ENCODE data around the gene TNRC6C.
"Not testable (repeated sequence)": the region's sequence is repeated elsewhere in the genome, so short reads cannot be mapped to it uniquely, and the experiment has no call there.

Gene TNRC6C

DNA sequence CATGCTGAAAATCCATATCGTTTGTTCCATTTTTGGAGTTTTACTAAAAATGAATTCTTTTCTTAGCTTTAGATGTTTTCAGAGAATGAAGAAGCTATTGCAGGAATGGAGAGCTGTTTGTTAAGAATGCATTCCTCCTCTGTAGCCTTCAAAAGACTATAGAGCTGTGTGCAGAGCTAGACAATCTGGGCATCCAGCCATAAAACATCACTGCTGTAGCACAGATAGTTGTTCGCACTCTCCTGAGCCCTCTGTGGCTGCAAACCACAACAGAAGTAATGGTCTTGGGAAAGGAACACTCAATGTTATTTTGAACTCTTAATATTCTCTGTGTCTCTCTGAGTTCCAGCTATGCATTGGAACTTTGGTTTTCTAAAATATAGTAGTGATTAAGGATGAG, 4.9 kb downstream of the TNRC6C start:
- DNase-seq = peak in 1 of 2 experiments; percentile 58

DNA sequence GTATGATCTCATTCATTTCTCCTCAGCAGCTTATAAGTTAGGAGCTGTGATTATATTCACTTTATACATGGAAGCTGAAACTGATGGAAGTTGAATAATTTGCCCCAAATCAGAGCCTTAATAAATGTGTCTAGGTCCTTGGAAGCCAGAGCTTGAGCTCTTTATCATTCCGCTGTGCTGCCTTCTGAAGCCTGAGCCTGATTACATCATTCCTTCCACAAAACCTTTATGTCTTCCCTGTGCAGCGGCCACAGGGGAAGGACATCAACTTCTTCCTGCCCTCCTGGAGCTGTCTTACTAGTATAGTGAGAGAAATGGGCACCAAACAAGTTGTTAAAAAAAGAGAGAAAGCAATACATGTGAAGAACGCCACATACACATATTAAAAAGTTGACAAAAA, 6.8 kb downstream of the TNRC6C start:
- DNase-seq = no peak

DNA sequence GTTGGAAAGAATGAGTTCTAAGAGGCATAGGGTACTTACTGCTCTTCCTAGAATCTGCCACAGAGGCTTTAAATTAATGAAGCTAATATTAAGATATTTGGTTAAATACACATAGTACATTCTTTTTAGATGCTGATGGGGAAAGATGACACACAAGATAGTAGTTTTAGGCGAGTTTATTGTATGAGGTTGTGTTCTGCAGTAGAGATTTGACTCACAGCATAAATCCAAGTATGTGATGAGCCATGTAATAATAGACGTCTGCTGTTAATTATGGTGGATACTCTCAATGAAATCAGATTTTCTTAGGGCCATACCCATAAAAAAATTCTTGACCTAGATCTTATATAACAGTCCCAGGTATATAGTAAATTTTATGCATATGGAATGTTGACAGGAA, 8.0 kb downstream of the TNRC6C start:
- no peak for DNase-seq

DNA sequence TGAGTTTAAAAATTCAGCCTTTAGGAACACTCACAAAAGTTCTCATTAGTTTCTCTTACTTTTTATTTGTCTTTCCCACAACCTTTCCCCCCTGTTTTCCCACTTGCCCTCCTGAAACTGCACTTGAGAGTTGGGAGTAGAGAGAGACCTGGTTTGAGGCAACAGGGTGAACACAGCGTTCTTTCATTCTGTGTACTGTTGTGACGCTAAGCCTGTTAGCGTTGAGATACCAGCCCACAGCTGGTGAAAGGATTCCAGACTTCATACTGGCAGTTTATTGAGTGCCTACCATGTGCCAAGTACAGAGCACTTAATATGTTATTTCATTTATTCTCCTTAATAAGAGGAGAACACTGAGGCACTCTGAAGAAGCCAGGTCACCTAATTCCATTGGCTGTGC, 10.3 kb downstream of the TNRC6C start:
- no peak for DNase-seq

DNA sequence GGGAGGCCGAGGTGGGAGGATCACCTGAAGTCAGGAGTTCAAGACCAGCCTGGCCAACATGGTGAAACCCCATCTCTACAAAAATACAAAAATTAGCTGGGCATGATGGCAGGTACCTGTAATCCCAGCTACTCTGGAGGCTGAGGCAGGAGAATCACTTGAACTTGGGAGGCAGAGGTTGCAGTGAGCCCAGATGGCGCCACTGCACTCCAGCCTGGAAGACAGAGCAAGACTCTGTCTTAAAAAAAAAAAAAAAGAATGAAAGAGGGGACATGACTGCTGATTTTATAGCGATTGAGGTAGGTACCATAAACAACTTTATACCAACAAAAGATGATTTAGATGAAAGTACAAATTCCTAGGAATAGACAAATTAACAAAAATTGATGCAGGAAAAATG, 13.8 kb downstream of the TNRC6C start:
- not testable (repeated sequence) for DNase-seq

DNA sequence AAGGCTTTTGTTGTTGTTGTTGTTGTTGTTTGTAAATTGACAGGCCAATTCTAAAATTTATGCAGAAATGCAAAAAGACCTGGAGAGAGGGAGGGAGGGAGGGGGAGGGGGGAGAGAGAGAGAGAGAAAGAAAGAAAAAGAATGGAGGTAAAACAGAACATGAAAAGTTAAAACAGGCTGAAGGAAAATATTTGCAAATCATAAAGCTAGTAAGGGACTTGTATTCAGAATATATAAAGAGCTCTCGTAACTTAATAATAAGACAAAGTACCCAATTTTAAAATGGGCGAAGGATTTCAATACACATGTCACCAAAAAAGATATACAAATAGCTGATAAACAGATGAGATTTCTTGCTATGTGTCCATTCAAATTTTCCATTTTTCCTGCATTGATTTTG, 15.4 kb downstream of the TNRC6C start:
- no peak for DNase-seq

DNA sequence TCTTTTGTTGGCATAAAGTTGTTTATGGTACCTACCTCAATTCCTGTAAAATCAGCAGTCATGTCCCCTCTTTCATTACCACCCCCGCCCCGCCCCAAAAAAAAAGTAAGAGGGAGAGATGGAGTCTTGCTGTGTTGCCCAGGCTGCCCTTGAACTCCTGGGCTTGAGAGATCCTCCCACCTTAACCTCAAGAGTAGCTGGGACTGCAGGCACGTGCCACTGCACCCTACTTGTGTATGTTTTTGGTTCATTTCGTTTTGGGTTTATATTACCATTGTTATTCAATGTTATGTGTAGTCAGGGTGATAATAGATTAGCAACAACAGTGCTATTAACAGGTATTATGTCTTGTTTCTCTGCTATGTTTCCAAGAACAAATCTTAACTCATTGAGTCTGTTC, 15.9 kb downstream of the TNRC6C start:
- DNase-seq = no peak

DNA sequence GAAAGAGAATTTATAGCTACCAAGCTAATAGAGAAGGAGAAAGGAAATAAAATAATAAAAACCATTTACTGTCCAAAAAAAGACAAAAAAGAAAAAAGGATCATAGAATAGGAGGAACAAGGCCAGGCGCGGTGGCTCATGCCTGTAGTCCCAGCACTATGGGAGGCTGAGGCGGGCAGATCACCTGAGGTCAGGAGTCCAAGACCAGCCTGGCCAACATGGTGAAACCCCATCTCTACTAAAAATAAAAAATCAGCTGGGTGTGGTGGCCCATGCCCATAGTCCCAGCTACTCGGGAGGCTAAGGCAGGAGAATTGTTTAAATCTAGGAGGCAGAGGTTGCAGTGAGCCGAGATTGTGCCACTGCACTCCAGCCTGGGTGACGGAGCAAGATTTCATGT, 23.9 kb downstream of the TNRC6C start:
- DNase-seq = not testable (repeated sequence)

DNA sequence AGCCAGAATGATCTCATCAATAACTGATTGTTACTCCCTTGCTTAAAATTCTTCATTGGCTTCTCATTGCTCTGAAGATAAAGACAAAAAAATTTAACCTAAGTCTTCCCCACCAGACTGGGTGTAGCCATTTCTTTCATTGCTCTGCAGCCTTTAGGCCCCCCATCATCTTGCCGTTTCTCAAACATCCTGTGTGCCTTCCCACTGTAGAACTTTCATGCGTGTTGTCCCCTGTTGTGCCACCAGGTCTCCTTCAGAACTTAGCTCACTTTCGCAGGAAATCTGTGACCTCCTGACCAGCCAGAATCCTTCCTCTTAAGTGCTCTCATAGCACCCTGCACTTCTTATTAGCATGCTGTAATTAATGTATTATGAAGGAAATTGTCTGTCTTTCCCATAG, 31.8 kb downstream of the TNRC6C start:
- DNase-seq = no peak

DNA sequence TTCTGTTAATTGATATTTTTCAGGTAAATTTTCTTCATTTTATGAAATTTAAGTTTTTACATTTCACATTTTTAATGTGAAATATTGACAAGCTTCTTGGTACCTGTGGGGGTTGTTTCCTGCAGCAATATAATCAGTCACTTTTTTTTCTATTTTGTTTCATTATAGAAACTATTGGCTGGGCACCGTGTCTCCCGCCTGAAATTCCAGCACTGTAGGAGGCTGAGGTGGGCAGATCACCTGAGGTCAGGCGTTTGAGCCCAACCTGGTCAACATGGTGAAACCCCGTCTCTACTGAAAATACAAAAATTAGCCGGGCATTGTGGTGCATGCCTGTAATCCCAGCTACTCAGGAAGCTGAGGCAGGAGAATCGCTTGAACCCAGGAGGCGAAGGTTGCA, 35.2 kb downstream of the TNRC6C start:
- DNase-seq = not testable (repeated sequence)

DNA sequence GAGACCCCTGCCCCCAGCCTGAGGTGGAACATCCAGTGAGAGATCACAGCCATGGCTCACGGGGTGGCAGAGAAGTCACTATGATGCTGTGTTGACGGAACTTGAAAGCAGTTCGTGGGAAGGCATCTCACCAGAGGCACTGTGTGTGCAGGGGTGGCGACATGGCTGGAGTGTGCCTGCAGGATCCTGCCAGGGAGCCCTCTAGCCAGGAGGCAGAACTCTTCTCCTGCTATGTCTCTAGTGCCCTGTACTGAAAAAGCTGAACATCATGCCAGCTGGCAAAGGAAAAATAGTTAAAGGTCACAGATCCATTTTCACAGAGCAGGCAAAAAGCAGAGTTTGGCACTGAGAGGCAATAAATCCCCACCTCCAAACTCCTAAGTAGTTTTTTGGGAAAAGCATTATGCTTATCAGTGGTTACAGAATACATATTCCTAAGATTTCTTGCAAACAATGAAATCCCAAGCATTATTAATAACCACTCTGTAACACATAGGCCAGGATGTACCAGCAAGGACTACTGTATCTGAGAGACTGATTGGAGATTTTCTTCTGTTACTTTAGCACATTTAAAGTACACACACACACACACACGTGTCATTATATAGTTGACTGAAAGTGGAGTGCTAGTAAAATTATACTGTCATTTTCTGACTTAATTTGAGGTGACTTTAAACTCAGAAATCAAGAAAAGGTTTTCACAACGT, 36.8 kb downstream of the TNRC6C start:
- DNase-seq = no peak

DNA sequence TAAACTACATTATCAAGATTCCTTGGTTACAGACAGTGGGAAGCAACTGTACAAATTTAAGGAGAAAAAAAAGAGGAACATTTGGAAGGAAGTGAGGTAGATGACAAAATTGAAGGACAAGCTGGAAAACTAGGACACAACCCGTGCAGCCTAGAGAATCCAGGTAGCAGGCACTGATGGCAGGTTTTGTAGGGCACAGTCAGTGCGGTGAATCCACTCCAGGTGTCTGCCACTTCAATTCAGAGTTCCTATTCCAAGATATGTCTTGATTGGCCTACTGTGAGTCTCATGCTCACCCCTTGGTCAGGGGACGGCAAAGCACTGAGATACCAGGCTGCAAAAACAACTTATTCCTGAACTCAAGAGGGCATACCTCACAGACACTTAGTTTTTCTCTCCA, 37.8 kb downstream of the TNRC6C start:
- DNase-seq = no peak

DNA sequence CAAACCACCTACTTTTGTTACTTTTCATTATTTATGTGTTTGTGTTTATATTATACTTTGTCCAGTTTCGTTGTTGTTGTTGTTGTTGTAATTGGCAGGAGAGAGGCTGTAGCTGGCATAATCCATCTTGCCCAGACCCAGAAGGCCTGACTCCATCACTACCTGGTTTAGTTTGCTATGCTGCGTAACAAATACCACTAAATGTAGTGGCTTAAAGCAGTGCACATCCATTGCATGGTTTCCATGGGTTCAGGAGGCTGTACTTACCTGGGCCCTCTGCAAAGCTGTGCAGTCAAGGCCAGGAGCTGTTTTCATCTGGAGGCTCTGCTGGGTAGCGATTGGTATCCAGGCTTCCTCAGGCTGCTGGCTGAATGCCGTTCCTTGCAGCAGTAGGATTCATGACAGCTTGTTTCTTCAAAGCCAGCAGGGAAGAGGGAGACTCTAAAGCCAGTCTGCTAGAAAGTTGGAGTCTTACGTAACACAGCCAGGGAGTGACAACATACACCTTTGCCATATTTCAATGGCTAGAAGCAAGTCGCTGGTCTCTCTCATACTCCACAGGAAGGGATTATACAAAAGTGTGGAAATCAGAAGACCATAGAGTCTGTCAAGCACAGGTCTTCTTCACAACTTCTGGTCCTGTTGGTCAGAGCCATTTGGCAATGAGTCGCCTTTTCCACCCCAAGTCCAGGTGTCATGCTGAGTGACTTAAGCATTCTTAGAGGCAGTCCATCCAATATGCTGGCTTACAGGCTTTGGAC, 41.1 kb downstream of the TNRC6C start:
- DNase-seq = no peak

DNA sequence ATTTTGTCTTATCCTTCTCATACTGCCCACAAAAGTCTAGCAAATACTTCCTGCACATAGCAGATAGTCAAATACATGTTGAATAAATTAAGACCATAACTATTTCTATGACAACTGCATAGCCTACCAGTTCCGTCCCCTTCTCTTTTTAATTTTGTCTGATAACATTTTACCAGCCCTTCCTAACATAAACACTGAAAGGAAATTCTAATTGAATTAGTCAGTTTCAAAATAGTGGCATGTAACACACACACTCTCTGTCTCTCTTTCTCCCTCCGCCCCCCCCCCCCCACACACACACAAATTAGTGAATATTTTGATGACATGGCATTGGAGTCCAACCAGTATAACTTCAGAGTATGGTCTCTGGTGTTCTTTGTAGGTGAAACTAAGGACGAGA, 41.8 kb downstream of the TNRC6C start:
- no peak for DNase-seq

DNA sequence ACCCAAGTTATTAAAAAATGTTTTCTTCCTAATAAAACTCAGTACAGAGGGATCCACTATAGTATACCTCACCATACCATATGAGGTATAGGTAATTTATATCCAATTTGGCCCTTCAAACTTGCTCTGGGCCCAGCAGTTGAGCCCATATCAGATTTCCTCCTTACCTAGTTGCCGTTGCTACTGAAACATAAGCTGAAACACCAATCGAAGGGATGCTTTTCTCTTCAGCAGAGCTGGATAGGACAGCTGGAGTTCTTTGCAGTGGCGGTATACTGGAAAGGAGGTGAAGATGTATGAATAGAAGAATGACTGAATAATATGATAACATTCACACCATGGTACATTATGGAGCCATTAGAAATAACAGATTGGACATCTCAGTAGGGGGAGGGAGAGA, 42.7 kb downstream of the TNRC6C start:
- peak in 1 of 2 experiments; percentile 33 for DNase-seq

DNA sequence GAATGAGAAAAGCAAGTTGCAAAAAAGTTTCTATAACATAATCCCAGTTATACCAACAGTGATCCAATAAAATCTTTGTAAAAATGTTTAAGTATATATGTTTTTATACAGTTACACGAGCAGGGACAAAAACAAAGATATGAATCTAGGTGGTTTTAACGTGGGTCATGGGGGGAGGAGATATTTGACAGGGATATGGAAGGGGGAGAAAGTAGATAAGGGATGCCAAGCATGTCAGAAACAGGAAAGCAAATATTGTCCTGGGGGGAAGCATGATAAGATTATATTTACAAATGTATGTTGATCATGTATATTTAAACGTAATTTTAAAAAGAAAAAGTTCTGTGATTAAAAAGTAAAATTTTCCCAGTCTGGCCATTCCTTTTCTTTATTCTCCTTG, 43.1 kb downstream of the TNRC6C start:
- DNase-seq = no peak

DNA sequence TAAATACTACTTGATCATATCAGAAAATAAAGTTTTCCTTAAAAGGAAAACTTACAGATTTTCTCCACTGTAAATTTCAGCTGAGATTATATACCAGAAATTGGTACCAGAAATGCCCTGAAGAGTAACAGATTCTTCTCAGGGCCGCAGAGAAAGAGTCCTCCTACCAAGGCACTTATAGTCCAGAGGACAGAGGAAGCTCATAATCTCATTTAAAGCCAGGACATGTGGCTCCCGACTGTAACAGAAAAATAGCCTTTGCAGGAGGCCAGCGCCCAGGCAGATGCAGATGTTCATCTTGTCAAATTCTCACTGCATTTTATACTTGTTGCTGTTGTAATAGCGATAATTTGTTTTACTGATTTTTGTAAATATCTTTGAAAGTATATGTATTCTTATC, 43.7 kb downstream of the TNRC6C start:
- DNase-seq = no peak

DNA sequence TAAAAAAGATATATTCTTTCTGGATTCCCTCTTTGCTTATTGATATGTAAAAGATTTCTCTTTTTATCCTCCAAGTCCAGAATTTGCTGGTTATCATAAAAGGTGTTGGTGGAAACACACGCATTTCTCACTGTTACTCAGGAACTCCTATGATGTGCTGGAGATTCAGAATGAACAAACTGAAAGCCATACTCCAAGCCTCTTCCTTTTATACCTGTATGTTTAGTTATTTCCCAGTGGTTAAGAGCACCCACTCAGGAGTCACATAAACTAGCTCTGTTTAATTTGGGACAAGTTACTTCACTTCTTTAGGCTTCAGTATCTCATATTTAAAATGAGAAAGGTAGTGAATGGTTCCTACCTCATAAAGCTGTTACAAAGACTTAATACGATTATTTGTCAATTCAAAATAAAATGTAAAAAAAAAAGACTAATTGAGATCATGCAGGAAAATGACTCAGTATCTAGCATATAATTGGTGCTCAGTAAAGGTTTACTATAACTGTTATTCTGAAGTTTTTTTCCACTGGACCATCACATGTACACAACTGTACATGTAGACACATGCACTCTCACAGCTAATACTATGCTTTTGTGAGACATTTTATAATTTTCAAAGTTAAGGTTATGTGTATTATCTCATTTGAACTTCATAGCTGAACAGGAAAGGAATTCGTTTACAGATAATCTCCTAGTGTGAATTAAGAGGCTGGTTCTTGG, 47.1 kb downstream of the TNRC6C start:
- DNase-seq = no peak

DNA sequence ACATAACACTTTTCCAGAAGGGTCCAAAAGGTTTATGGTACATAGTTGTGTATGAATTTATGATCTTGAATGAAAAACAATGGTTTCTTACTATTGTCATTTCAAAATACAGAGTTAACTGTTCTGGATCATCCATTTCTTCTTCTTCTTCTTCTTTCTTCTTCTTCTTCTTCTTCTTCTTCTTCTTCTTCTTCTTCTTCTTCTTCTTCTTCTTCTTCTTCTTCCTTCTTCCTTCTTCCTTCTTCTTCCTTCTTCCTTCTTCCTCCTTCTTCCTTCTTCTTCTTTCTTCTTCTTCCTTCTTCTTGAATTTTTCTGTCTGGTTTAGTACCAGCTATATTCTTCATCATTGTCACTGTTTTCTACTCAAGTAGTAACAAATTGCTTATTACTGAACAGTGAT, 47.8 kb downstream of the TNRC6C start:
- DNase-seq = no peak

DNA sequence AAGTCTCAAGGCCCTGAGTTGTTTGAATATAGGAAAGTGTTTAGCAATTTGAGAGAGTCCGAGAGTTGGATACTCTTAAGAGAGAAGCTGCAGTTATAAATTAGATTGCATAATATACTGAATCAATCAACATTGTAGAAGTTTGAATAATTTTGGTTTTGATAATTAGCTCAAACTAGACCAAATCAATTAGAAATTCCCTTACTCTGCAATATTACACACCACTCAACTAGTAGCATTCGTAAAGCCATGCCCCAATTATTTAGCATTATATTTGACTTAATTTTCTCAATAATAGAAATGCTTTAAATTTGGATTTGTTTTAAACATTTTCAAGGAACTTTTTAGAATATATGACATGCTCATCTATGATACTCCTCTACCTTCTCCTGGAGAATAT, 49.1 kb downstream of the TNRC6C start:
- DNase-seq = no peak

DNA sequence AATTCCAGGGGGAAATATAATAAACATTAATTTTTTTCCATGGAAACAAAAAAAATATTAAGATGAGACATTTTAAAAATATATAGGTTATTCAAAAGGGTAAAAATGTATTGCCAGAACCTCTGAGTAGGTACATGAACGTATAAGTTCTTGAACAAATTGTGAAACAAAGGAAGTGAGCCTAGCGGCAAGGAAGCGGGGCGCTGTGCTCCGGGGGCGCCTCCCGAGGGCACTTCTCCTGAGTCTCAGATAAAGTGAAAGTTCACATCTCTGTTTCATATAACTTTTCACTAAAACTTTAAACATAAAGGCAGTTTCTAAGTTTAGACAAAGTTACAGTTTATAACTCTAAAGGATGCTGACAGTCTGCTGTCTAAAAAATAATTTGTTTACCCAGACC, 52.3 kb downstream of the TNRC6C start:
- DNase-seq = no peak

DNA sequence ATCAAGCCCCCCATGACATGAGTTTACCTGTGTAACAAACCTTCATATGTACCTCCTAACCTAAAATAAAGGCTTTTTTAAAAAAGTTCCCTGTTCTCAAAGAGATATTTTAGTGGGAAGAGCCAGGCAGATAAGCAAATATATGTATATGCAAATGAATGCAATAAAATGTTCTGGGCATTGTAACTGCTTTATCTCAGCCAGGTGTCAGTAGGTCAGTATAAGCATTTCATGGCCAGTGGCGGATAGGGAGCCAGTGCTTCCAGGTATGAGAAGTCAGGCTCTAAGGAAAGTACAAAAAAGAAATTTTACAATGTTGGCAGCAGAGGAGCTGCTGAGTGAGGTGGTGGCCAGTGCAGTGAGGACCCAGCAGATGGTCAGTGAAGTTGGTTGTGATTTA, 53.9 kb downstream of the TNRC6C start:
- DNase-seq = peak; percentile 73 to 87

DNA sequence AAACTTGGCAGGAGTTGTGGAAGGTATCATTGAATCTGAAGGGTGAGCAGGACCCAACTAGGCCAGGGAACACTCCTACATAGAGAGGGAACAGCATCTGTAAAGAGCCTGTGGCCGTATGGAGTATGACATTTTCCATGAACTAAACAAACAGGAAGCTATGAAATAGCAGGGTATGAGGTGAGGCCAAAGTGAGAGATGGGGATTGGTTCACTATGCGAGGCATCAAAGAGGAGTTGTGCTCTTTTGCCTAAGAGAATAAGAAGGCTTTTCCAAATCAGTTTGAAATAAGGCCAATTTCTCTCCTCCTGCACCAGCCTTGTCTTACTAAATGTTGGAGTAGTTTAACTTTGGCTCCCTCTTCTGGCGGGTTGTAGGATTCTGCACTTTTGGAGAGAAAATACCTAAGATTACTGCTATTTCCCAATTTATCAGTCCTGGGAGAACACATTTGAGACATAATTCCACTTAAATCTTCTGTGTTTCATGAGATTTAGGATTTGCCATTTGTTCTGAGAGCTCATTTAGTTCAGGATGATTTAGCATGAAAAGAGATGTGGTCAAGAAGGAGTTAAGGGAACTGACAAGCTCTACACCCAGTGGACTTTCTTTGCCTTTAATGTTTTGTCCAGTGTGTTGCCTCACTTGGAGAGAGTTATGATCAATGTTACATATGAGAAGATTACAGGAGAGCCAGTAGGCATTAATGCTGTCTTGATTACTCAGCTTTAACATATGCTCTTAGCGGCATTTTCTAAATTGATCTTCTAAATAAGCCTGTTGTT, 55.4 kb downstream of the TNRC6C start:
- peak; percentile 48 to 77 for DNase-seq
